Tibial nerve (tissue), 4 donors: ENCODE results near the gene SNAP91.

Source experiments
- CTCF ChIP-seq, 5 experiments: fragments of 200-600 bp in 3 of 5; fragments of 450-650 bp in 2 of 5; sonication (generic) in 3 of 5; IDR thresholded peaks; one replicate each; pipeline ENCODE4 v1.5.1; 2016 to 2019; ENCODE audit warnings: antibody characterized with exemption in 5 of 5, mild to moderate bottlenecking in 3 of 5, moderate library complexity in 2 of 5
- EP300 ChIP-seq, 2 donors: sonication (generic); formaldehyde crosslinking; IDR thresholded peaks; one replicate each; pipeline ENCODE4 v1.6.1; 2017; ENCODE audit warnings: antibody characterized with exemption in 2 of 2, mild to moderate bottlenecking in 1 of 2
- POLR2A ChIP-seq, 2 donors: fragments of 450-650 bp; IDR thresholded peaks; one replicate each; pipeline ENCODE4 v1.6.1; 2017; ENCODE audit warnings: antibody characterized with exemption in 2 of 2, mild to moderate bottlenecking in 2 of 2, moderate library complexity in 2 of 2

GRCh38 chr6:83514466-83514865 lies 194.4 kb downstream of the SNAP91 start:
- TF ChIP-seq POLR2A (IDR thresholded peaks at IDR 0.05) (no peak), CTCF (IDR thresholded peaks at IDR 0.05) (no peak), EP300 (IDR thresholded peaks at IDR 0.05) (no peak)
